ENCODE results near the gene FGF21.
A peak's percentile ranks its signal among the peaks of the same experiment; 100 is the strongest.

Gene FGF21

DNA sequence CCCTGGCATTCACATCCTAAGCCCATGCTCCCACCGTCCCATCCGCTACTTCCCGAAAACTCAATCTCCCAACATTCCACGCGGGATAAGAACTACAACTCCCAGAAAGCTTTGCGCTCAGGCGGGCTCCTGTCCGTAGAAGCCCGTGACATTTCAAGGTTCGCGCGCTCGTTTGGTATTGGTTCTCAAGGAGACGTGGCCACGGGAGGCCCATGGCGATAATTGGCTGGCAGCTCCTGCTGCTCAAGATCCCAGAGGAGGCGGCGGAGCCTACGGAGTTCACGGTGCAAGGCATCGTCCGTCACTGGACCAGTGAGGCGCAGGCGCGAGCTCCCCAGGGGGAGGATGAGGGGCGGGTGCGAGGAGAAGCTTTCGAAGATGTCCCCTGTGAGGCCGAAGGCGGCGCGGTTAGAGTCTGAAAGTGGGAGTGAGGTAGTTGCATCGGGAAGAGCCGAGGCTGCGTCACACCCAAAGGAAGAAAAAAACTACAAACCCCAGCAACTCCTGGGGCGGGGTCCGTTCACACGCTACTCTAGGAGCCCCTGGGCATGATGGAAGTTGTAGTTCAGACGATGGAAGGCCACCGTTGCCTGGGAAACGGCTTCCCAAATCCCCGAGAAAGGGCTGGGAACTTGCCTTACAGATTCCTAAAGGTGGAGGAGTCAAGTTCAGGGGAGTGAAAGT lies 34.6 kb upstream of the FGF21 start:
- H3K4me3 ChIP-seq (ENCODE audit: low read depth, low read length): peak overlapping the region; percentile 74
- no peaks in the 10 kb centered on the region for H3K9me3 ChIP-seq (ENCODE audit: control insufficient read depth, insufficient read depth, low read depth, low read length)
- ChIA-PET CTCF (interaction anchor here (0.6 to 1.4 kb wide), 6 partner anchors 14 to 460 kb away, joined by 3 to 8 read pairs (median 3); no protein-coding TSS in a partner anchor), POLR2A (interaction anchor here (0.5 to 2.5 kb wide), 9 partner anchors 18 to 724 kb away, joined by 3 to 20 read pairs (median 4); partner anchors contain the start of genes DHDH, IZUMO1, PPP1R15A and RPL18)
- H3K27ac ChIP-seq (ENCODE audit: extremely low read depth, low read depth, low read length): peak overlapping the region; percentile 75
- no peaks in the 10 kb centered on the region for H3K36me3 ChIP-seq (ENCODE audit: control insufficient read depth in 2 of 2, insufficient read depth in 1 of 2, low read length in 2 of 2)
- H3K4me1 ChIP-seq (ENCODE audit: control insufficient read depth, insufficient read depth, low read length): no peaks in the 10 kb centered on the region; the same call in 1 of the 2 replicates
- TF ChIP-seq ZIC2 (tag by site-specific recombination; IDR thresholded peaks at IDR 0.05) (peak; percentile 69), PRDM1 (tag by site-specific recombination; IDR thresholded peaks at IDR 0.05) (no peak), ZFP3 (tag by site-specific recombination; IDR thresholded peaks at IDR 0.05; ENCODE audit: low read depth) (no peak), ZBTB8A (tag by site-specific recombination; IDR thresholded peaks at IDR 0.05) (peak; percentile 18; the same call in 1 of the 2 replicates), ZNF76 (tag by site-specific recombination; IDR thresholded peaks at IDR 0.05; ENCODE audit: borderline replicate concordance, low read depth) (peak; percentile 95), GLIS2 (tag by site-specific recombination; IDR thresholded peaks at IDR 0.05) (peak; percentile 59), ZNF394 (tag by site-specific recombination; IDR thresholded peaks at IDR 0.05; ENCODE audit: borderline replicate concordance) (peak; percentile 96), ZXDB (tag by site-specific recombination; IDR thresholded peaks at IDR 0.05) (peak; percentile 93), ZBTB20 (tag by site-specific recombination; IDR thresholded peaks at IDR 0.05) (peak; percentile 68), ZBTB21 (tag by site-specific recombination; IDR thresholded peaks at IDR 0.05) (peak; percentile 54; the same call in 1 of the 2 replicates), ZNF561 (tag by site-specific recombination; IDR thresholded peaks at IDR 0.05; ENCODE audit: borderline replicate concordance) (0 out of 2 replicates have a peak, but pooled peaks have one; percentile 56), ZFHX2 (tag by site-specific recombination; conservative IDR thresholded peaks at IDR 0.05) (peak; percentile 49; the same call in 1 of the 2 replicates), SP7 (tag by site-specific recombination; IDR thresholded peaks at IDR 0.05) (peak; percentile 21; the same call in 1 of the 2 replicates), ZNF521 (tag by site-specific recombination; IDR thresholded peaks at IDR 0.05) (no peak), ZNF366 (tag by site-specific recombination; conservative IDR thresholded peaks at IDR 0.05) (peak; percentile 60), ZBTB17 (tag by site-specific recombination; IDR thresholded peaks at IDR 0.05) (peak; percentile 97), KLF16 (tag by site-specific recombination; IDR thresholded peaks at IDR 0.05) (peak; percentile 42; the same call in 1 of the 2 replicates), ZNF341 (tag by site-specific recombination; IDR thresholded peaks at IDR 0.05; ENCODE audit: low read depth) (peak; percentile 97), IKZF3 (tag by site-specific recombination; IDR thresholded peaks at IDR 0.05) (peak; percentile 76; the same call in 1 of the 2 replicates)
- TF ChIP-seq, protein P1, sequence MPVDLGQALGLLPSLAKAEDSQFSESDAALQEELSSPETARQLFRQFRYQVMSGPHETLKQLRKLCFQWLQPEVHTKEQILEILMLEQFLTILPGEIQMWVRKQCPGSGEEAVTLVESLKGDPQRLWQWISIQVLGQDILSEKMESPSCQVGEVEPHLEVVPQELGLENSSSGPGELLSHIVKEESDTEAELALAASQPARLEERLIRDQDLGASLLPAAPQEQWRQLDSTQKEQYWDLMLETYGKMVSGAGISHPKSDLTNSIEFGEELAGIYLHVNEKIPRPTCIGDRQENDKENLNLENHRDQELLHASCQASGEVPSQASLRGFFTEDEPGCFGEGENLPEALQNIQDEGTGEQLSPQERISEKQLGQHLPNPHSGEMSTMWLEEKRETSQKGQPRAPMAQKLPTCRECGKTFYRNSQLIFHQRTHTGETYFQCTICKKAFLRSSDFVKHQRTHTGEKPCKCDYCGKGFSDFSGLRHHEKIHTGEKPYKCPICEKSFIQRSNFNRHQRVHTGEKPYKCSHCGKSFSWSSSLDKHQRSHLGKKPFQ (tag by site-specific recombination; IDR thresholded peaks at IDR 0.05): no peak
- TF ChIP-seq, protein P2, sequence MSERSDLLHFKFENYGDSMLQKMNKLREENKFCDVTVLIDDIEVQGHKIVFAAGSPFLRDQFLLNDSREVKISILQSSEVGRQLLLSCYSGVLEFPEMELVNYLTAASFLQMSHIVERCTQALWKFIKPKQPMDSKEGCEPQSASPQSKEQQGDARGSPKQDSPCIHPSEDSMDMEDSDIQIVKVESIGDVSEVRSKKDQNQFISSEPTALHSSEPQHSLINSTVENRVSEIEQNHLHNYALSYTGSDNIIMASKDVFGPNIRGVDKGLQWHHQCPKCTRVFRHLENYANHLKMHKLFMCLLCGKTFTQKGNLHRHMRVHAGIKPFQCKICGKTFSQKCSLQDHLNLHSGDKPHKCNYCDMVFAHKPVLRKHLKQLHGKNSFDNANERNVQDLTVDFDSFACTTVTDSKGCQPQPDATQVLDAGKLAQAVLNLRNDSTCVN (tag by site-specific recombination; optimal IDR thresholded peaks at IDR 0.05): peak; percentile 81
- TF ChIP-seq, protein P3, sequence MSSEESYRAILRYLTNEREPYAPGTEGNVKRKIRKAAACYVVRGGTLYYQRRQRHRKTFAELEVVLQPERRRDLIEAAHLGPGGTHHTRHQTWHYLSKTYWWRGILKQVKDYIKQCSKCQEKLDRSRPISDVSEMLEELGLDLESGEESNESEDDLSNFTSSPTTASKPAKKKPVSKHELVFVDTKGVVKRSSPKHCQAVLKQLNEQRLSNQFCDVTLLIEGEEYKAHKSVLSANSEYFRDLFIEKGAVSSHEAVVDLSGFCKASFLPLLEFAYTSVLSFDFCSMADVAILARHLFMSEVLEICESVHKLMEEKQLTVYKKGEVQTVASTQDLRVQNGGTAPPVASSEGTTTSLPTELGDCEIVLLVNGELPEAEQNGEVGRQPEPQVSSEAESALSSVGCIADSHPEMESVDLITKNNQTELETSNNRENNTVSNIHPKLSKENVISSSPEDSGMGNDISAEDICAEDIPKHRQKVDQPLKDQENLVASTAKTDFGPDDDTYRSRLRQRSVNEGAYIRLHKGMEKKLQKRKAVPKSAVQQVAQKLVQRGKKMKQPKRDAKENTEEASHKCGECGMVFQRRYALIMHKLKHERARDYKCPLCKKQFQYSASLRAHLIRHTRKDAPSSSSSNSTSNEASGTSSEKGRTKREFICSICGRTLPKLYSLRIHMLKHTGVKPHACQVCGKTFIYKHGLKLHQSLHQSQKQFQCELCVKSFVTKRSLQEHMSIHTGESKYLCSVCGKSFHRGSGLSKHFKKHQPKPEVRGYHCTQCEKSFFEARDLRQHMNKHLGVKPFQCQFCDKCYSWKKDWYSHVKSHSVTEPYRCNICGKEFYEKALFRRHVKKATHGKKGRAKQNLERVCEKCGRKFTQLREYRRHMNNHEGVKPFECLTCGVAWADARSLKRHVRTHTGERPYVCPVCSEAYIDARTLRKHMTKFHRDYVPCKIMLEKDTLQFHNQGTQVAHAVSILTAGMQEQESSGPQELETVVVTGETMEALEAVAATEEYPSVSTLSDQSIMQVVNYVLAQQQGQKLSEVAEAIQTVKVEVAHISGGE (tag by site-specific recombination; conservative IDR thresholded peaks at IDR 0.05; ENCODE audit: low read depth): peak; percentile 38; the same call in 1 of the 2 replicates
- TF ChIP-seq, protein P4, sequence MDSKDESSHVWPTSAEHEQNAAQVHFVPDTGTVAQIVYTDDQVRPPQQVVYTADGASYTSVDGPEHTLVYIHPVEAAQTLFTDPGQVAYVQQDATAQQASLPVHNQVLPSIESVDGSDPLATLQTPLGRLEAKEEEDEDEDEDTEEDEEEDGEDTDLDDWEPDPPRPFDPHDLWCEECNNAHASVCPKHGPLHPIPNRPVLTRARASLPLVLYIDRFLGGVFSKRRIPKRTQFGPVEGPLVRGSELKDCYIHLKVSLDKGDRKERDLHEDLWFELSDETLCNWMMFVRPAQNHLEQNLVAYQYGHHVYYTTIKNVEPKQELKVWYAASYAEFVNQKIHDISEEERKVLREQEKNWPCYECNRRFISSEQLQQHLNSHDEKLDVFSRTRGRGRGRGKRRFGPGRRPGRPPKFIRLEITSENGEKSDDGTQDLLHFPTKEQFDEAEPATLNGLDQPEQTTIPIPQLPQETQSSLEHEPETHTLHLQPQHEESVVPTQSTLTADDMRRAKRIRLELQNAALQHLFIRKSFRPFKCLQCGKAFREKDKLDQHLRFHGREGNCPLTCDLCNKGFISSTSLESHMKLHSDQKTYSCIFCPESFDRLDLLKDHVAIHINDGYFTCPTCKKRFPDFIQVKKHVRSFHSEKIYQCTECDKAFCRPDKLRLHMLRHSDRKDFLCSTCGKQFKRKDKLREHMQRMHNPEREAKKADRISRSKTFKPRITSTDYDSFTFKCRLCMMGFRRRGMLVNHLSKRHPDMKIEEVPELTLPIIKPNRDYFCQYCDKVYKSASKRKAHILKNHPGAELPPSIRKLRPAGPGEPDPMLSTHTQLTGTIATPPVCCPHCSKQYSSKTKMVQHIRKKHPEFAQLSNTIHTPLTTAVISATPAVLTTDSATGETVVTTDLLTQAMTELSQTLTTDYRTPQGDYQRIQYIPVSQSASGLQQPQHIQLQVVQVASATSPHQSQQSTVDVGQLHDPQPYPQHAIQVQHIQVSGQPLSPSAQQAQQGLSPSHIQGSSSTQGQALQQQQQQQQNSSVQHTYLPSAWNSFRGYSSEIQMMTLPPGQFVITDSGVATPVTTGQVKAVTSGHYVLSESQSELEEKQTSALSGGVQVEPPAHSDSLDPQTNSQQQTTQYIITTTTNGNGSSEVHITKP (tag by site-specific recombination; IDR thresholded peaks at IDR 0.05): peak; percentile 38
- TF ChIP-seq, protein P5, sequence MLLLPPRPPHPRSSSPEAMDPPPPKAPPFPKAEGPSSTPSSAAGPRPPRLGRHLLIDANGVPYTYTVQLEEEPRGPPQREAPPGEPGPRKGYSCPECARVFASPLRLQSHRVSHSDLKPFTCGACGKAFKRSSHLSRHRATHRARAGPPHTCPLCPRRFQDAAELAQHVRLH (tag by site-specific recombination; IDR thresholded peaks at IDR 0.05): no peak
- TF ChIP-seq, protein P6, sequence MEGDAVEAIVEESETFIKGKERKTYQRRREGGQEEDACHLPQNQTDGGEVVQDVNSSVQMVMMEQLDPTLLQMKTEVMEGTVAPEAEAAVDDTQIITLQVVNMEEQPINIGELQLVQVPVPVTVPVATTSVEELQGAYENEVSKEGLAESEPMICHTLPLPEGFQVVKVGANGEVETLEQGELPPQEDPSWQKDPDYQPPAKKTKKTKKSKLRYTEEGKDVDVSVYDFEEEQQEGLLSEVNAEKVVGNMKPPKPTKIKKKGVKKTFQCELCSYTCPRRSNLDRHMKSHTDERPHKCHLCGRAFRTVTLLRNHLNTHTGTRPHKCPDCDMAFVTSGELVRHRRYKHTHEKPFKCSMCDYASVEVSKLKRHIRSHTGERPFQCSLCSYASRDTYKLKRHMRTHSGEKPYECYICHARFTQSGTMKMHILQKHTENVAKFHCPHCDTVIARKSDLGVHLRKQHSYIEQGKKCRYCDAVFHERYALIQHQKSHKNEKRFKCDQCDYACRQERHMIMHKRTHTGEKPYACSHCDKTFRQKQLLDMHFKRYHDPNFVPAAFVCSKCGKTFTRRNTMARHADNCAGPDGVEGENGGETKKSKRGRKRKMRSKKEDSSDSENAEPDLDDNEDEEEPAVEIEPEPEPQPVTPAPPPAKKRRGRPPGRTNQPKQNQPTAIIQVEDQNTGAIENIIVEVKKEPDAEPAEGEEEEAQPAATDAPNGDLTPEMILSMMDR (tag by site-specific recombination; IDR thresholded peaks at IDR 0.05): no peak
